HEK293 (cell line): Measurements from ENCODE around the gene TTLL3.

Source experiments
- KLF1 ChIP-seq: fragments of 450-650 bp; formaldehyde crosslinking; IDR thresholded peaks from 2 replicates; pipeline ENCODE4 v1.5.1; 2016; ENCODE audit warnings: missing biosample characterization, missing genetic modification characterization
- ZBTB21 ChIP-seq: fragments of 450-650 bp; formaldehyde crosslinking; IDR thresholded peaks from 2 replicates; pipeline ENCODE4 v1.5.1; 2017; ENCODE audit warnings: missing biosample characterization, missing genetic modification characterization
- ZNF121 ChIP-seq: fragments of 450-650 bp; formaldehyde crosslinking; IDR thresholded peaks from 2 replicates; pipeline ENCODE4 v1.5.1; 2016; ENCODE audit warnings: missing biosample characterization, missing genetic modification characterization
- ZNF133 ChIP-seq: fragments of 450-650 bp; formaldehyde crosslinking; IDR thresholded peaks from 2 replicates; pipeline ENCODE4 v1.5.1; 2016; ENCODE audit warnings: missing biosample characterization, missing genetic modification characterization
- ZNF16 ChIP-seq: fragments of 450-650 bp; formaldehyde crosslinking; IDR thresholded peaks from 2 replicates; pipeline ENCODE4 v1.5.1; 2016; ENCODE audit warnings: low read depth, missing biosample characterization, missing genetic modification characterization
- ZNF239 ChIP-seq: fragments of 450-650 bp; formaldehyde crosslinking; IDR thresholded peaks from 2 replicates; pipeline ENCODE4 v1.5.1; 2016; ENCODE audit warnings: missing biosample characterization, missing genetic modification characterization
- ZNF354C ChIP-seq: fragments of 450-650 bp; formaldehyde crosslinking; IDR thresholded peaks from 2 replicates; pipeline ENCODE4 v1.5.1; 2016; ENCODE audit warnings: missing biosample characterization, missing genetic modification characterization, low read depth, borderline replicate concordance
- ZNF521 ChIP-seq: fragments of 450-650 bp; formaldehyde crosslinking; IDR thresholded peaks from 2 replicates; pipeline ENCODE4 v1.5.1; 2017; ENCODE audit warnings: missing biosample characterization, mild to moderate bottlenecking, missing genetic modification characterization
- ZNF658 ChIP-seq: fragments of 450-650 bp; formaldehyde crosslinking; IDR thresholded peaks from 2 replicates; pipeline ENCODE4; 2016; ENCODE audit warnings: missing biosample characterization, missing genetic modification characterization
- ZNF792 ChIP-seq: fragments of 450-650 bp; formaldehyde crosslinking; IDR thresholded peaks from 2 replicates; pipeline ENCODE4 v1.5.1; 2016; ENCODE audit warnings: missing biosample characterization, missing genetic modification characterization
- ZSCAN30 ChIP-seq: fragments of 450-650 bp; IDR thresholded peaks from 2 replicates; pipeline ENCODE4 v1.5.1; 2018; ENCODE audit warnings: missing biosample characterization, mild to moderate bottlenecking, missing genetic modification characterization, moderate library complexity
- TF ChIP-seq, protein P1 (sequence below): fragments of 450-650 bp; formaldehyde crosslinking; IDR thresholded peaks from 2 replicates; pipeline ENCODE4 v1.5.1; 2016; ENCODE audit warnings: missing biosample characterization, missing genetic modification characterization
- TF ChIP-seq, protein P2 (sequence below): fragments of 450-650 bp; formaldehyde crosslinking; IDR thresholded peaks from 2 replicates; pipeline ENCODE4 v1.5.1; 2016; ENCODE audit warnings: missing biosample characterization, missing genetic modification characterization, low read depth
- TF ChIP-seq, protein P3 (sequence below): fragments of 450-650 bp; formaldehyde crosslinking; IDR thresholded peaks from 2 replicates; pipeline ENCODE4 v1.5.1; 2016; ENCODE audit warnings: missing biosample characterization, missing genetic modification characterization

DNA sequence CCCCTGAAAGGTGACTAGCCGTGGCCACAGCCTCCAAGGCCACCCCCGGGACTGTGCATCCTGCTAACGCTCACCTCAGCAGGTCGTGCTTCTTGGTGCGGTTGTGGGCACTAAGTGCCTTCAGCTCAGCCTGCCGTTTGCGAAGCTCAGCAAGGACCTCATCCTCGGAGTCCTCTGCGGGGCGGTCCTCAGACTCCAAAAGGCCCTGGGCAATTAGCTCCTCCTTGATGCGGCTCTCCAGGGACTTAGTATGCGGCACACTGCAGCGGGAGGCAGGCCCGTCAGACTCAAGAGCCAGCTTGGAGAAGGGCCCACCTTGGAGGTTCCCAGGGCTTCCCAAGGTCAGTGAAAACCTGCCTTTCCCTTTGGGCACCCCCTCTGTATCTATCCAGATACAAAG lies 26.1 kb upstream of the TTLL3 start:
- TF ChIP-seq, protein P1, sequence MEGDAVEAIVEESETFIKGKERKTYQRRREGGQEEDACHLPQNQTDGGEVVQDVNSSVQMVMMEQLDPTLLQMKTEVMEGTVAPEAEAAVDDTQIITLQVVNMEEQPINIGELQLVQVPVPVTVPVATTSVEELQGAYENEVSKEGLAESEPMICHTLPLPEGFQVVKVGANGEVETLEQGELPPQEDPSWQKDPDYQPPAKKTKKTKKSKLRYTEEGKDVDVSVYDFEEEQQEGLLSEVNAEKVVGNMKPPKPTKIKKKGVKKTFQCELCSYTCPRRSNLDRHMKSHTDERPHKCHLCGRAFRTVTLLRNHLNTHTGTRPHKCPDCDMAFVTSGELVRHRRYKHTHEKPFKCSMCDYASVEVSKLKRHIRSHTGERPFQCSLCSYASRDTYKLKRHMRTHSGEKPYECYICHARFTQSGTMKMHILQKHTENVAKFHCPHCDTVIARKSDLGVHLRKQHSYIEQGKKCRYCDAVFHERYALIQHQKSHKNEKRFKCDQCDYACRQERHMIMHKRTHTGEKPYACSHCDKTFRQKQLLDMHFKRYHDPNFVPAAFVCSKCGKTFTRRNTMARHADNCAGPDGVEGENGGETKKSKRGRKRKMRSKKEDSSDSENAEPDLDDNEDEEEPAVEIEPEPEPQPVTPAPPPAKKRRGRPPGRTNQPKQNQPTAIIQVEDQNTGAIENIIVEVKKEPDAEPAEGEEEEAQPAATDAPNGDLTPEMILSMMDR (tag by site-specific recombination), result no peak
- TF ChIP-seq ZNF121 (tag by site-specific recombination) (no peak), KLF1 (tag by site-specific recombination) (no peak), ZNF658 (no peak), ZNF16 (tag by site-specific recombination) (no peak), ZNF354C (tag by site-specific recombination) (no peak), ZNF792 (tag by site-specific recombination) (no peak), ZNF133 (tag by site-specific recombination) (no peak), ZNF239 (no peak), ZNF521 (no peak), ZBTB21 (tag by site-specific recombination) (no peak), ZSCAN30 (tag by site-specific recombination) (no peak)
- TF ChIP-seq, protein P2, sequence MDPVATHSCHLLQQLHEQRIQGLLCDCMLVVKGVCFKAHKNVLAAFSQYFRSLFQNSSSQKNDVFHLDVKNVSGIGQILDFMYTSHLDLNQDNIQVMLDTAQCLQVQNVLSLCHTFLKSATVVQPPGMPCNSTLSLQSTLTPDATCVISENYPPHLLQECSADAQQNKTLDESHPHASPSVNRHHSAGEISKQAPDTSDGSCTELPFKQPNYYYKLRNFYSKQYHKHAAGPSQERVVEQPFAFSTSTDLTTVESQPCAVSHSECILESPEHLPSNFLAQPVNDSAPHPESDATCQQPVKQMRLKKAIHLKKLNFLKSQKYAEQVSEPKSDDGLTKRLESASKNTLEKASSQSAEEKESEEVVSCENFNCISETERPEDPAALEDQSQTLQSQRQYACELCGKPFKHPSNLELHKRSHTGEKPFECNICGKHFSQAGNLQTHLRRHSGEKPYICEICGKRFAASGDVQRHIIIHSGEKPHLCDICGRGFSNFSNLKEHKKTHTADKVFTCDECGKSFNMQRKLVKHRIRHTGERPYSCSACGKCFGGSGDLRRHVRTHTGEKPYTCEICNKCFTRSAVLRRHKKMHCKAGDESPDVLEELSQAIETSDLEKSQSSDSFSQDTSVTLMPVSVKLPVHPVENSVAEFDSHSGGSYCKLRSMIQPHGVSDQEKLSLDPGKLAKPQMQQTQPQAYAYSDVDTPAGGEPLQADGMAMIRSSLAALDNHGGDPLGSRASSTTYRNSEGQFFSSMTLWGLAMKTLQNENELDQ, result no peak
- TF ChIP-seq, protein P3, sequence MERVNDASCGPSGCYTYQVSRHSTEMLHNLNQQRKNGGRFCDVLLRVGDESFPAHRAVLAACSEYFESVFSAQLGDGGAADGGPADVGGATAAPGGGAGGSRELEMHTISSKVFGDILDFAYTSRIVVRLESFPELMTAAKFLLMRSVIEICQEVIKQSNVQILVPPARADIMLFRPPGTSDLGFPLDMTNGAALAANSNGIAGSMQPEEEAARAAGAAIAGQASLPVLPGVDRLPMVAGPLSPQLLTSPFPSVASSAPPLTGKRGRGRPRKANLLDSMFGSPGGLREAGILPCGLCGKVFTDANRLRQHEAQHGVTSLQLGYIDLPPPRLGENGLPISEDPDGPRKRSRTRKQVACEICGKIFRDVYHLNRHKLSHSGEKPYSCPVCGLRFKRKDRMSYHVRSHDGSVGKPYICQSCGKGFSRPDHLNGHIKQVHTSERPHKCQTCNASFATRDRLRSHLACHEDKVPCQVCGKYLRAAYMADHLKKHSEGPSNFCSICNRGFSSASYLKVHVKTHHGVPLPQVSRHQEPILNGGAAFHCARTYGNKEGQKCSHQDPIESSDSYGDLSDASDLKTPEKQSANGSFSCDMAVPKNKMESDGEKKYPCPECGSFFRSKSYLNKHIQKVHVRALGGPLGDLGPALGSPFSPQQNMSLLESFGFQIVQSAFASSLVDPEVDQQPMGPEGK, result no peak
